GM23338 (cell line): ENCODE data around the gene SEMA4C. TPM values are rescaled to one million over a fixed set of nuclear protein-coding genes. Genes with fewer than 3 reads are reported as not detected.

Source experiments
- ATAC-seq: fragments of 200-7000 bp; cut with Tn5 transposase; 3 replicates; pipeline ENCODE4 v1.9.1; 2020
- DNase-seq: peaks from one replicate; pipeline ENCODE4 v3.0.0-alpha.2; 2015; ENCODE audit warnings: low spot score
- H2AFZ ChIP-seq: fragments of 200-600 bp; sonication (generic); 2 replicates; pipeline ENCODE4 v1.8.0; 2016; ENCODE audit warnings: antibody characterized with exemption, mild to moderate bottlenecking, moderate library complexity
- H3F3A ChIP-seq: fragments of 200-600 bp; sonication (generic); replicated peaks from 2 replicates; pipeline ENCODE4 v1.8.0; 2017; ENCODE audit warnings: antibody characterized with exemption, mixed run types, low read depth
- H3K27ac ChIP-seq: fragments of 200-600 bp; sonication (generic); 2 replicates; pipeline ENCODE4 v1.6.1; 2016; ENCODE audit warnings: low read depth
- H3K27me3 ChIP-seq: fragments of 200-600 bp; sonication (generic); 2 replicates; pipeline ENCODE4 v1.8.0; 2016; ENCODE audit warnings: mild to moderate bottlenecking, mixed run types, moderate library complexity; ENCODE audit not compliant: insufficient read depth
- H3K36me3 ChIP-seq: fragments of 200-600 bp; sonication (generic); 2 replicates; pipeline ENCODE4 v1.8.0; 2016; ENCODE audit warnings: mild to moderate bottlenecking; ENCODE audit not compliant: insufficient read depth
- H3K4me1 ChIP-seq: fragments of 200-600 bp; sonication (generic); 2 replicates; pipeline ENCODE4 v1.8.0; 2016; ENCODE audit warnings: mild to moderate bottlenecking, moderate library complexity; ENCODE audit not compliant: insufficient read depth
- H3K4me2 ChIP-seq: fragments of 200-600 bp; sonication (generic); 2 replicates; pipeline ENCODE4 v1.7.1; 2017; ENCODE audit warnings: mixed run types
- H3K4me3 ChIP-seq: fragments of 200-600 bp; sonication (generic); 2 replicates; pipeline ENCODE4 v1.6.1; 2016; ENCODE audit warnings: mixed run types
- H3K79me2 ChIP-seq: fragments of 200-600 bp; sonication (generic); replicated peaks from 2 replicates; pipeline ENCODE4 v1.8.0; 2017; ENCODE audit warnings: mild to moderate bottlenecking; ENCODE audit not compliant: insufficient read depth
- H3K9me2 ChIP-seq: fragments of 200-600 bp; sonication (generic); 2 replicates; pipeline ENCODE4 v1.8.0; 2017; ENCODE audit not compliant: insufficient read depth
- H4K20me1 ChIP-seq: fragments of 200-600 bp; sonication (generic); replicated peaks from 2 replicates; pipeline ENCODE4 v1.8.0; 2017; ENCODE audit warnings: mild to moderate bottlenecking; ENCODE audit not compliant: insufficient read depth
- H3K27ac Mint-ChIP-seq: 2 replicates; pipeline ENCODE4 v1.8.0; 2020; ENCODE audit warnings: inconsistent platforms, mild to moderate bottlenecking, moderate library complexity, mixed read lengths
- H3K27me3 Mint-ChIP-seq: 3 replicates; pipeline ENCODE4 v1.8.0; 2022; ENCODE audit warnings: low read depth, mild to moderate bottlenecking, moderate library complexity, mixed read lengths, inconsistent platforms; ENCODE audit not compliant: insufficient read depth, poor library complexity
- H3K36me3 Mint-ChIP-seq: 3 replicates; pipeline ENCODE4 v1.8.0; 2021; ENCODE audit warnings: low read depth, mild to moderate bottlenecking, inconsistent platforms, moderate library complexity, mixed read lengths
- H3K4me1 Mint-ChIP-seq: 3 replicates; pipeline ENCODE4 v1.8.0; 2020; ENCODE audit warnings: mild to moderate bottlenecking, inconsistent platforms, mixed read lengths
- H3K4me3 Mint-ChIP-seq: 3 replicates; pipeline ENCODE4 v1.8.0; 2021; ENCODE audit warnings: moderate library complexity, mild to moderate bottlenecking, inconsistent platforms, mixed read lengths
- H3K9me3 Mint-ChIP-seq: 3 replicates; pipeline ENCODE4 v1.8.0; 2020; ENCODE audit warnings: moderate library complexity, mild to moderate bottlenecking, inconsistent platforms, mixed read lengths
- CTCF ChIP-seq, 2 experiments: fragments of 200-600 bp in 1 of 2; sonication (generic) in 1 of 2; conservative IDR thresholded peaks; 2 replicates each; pipeline versions ENCODE4 v1.5.1 to v1.6.1; 2016 to 2017; ENCODE audit warnings: antibody characterized with exemption in 2 of 2, low read depth in 2 of 2, mild to moderate bottlenecking in 2 of 2, moderate library complexity in 1 of 2
- ETS1 ChIP-seq: IDR thresholded peaks from 2 replicates; pipeline ENCODE4 v1.6.1; 2016; ENCODE audit warnings: antibody characterized with exemption
- EZH2 ChIP-seq: fragments of 200-600 bp; sonication (generic); IDR thresholded peaks from one replicate; pipeline ENCODE4 v1.8.0; 2017; ENCODE audit warnings: antibody characterized with exemption, mild to moderate bottlenecking, low read depth; ENCODE audit not compliant: unreplicated experiment
- POLR2AphosphoS5 ChIP-seq: IDR thresholded peaks from 2 replicates; pipeline ENCODE4 v1.6.1; 2016; ENCODE audit warnings: antibody characterized with exemption, low read depth
- REST ChIP-seq: IDR thresholded peaks from one replicate; pipeline ENCODE4 v1.6.1; 2018; ENCODE audit warnings: antibody characterized with exemption; ENCODE audit not compliant: unreplicated experiment
- ZNF114 ChIP-seq: fragments of 250-450 bp; sonication (Bioruptor Pico); IDR thresholded peaks from 2 replicates; pipeline ENCODE4 v1.5.0; 2020; ENCODE audit warnings: mild to moderate bottlenecking, moderate library complexity
- polyA plus RNA-seq: library from polyadenylated mRNA; unstranded; fragments of >200 nt; fragmentation: Nextera tagmentation; extraction: Ambion mirVana; gene quantifications from 2 replicates; pipeline ENCODE4 v1.2.1, GENCODE V29; 2016
- total RNA-seq: library from RNA; depleted of rRNA; stranded (reverse); fragments of >200 nt; shearing (Covaris generic); gene quantifications from 2 replicates; pipeline ENCODE4 v1.2.3, GENCODE V29; 2014

Gene SEMA4C
- total and polyA plus RNA-seq, 2 experiments from 2014 or later: 16.8 to 80.7 TPM

- peaks cover 9% of the 10 kb centered on the region for H3K27me3 Mint-ChIP-seq
- no peak overlapping the region for H3K4me3 Mint-ChIP-seq
- ATAC-seq: no peak
- DNase-seq: no peak
- no peak overlapping the region for H3K27ac ChIP-seq
- H2AFZ ChIP-seq: no peak overlapping the region
- no peak for TF ChIP-seq POLR2AphosphoS5
- no peak for TF ChIP-seq EZH2
- no peaks in the 10 kb centered on the region for H3K79me2 ChIP-seq
- no peak overlapping the region for H3K4me3 ChIP-seq
- H3K36me3 ChIP-seq: no peaks in the 10 kb centered on the region
- H3K9me3 Mint-ChIP-seq: no peaks in the 10 kb centered on the region
- no peak overlapping the region for H3K27ac Mint-ChIP-seq
- H3K27me3 ChIP-seq: no peaks in the 10 kb centered on the region
- no peaks in the 10 kb centered on the region for H3K9me2 ChIP-seq
- H3K36me3 Mint-ChIP-seq: no peaks in the 10 kb centered on the region
- no peak overlapping the region for H3K4me2 ChIP-seq
- peaks cover 10% of the 10 kb centered on the region for H3K4me1 ChIP-seq
- no peaks in the 10 kb centered on the region for H3F3A ChIP-seq
- no peaks in the 10 kb centered on the region for H4K20me1 ChIP-seq
- H3K4me1 Mint-ChIP-seq: peaks cover 20% of the 10 kb centered on the region
Measured at GRCh38 chr2:96899413-96899741, 29.5 kb upstream of the SEMA4C start.

GRCh38 chr2:96898641-96899412 is 28.9 kb upstream of the SEMA4C start:
- Mint-ChIP-seq H3K27me3 (peaks cover 7% of the 10 kb centered on the region), H3K27ac (no peak overlapping the region), H3K9me3 (no peaks in the 10 kb centered on the region), H3K4me1 (peaks cover 19% of the 10 kb centered on the region), H3K4me3 (no peak overlapping the region), H3K36me3 (no peaks in the 10 kb centered on the region)
- Histone ChIP-seq H3K9me2 (no peaks in the 10 kb centered on the region), H3K36me3 (no peaks in the 10 kb centered on the region), H3F3A (no peaks in the 10 kb centered on the region), H3K4me2 (no peak overlapping the region), H3K79me2 (no peaks in the 10 kb centered on the region), H3K4me3 (no peak overlapping the region), H3K27ac (no peak overlapping the region), H3K4me1 (peaks cover 10% of the 10 kb centered on the region), H2AFZ (no peak overlapping the region), H4K20me1 (no peaks in the 10 kb centered on the region), H3K27me3 (no peaks in the 10 kb centered on the region)
- ATAC-seq (no peak), DNase-seq (no peak)
- no peak for TF ChIP-seq CTCF (conservative IDR thresholded peaks at IDR 0.05; ENCODE audit: low read depth in 2 of 2)
- TF ChIP-seq EZH2: no peak
- no peak for TF ChIP-seq ETS1
- TF ChIP-seq REST: no peak
- TF ChIP-seq ZNF114: no peak
